Thyroid gland (tissue), 4 donors: ENCODE results near the gene DOCK2.

Source experiments
- POLR2A ChIP-seq, 2 donors: fragments of 450-650 bp; IDR thresholded peaks; one replicate each; pipeline ENCODE4 v1.6.1; 2017; ENCODE audit warnings: antibody characterized with exemption in 2 of 2, mild to moderate bottlenecking in 2 of 2, moderate library complexity in 1 of 2
- TF ChIP-seq, protein P1 (sequence below), 6 experiments: fragments of 200-600 bp in 3 of 6; fragments of 450-650 bp in 3 of 6; sonication (generic) in 3 of 6; IDR thresholded peaks; one replicate each; pipeline ENCODE4 v1.5.1; 2016 to 2019; ENCODE audit warnings: antibody characterized with exemption in 6 of 6, mild to moderate bottlenecking in 2 of 6, inconsistent platforms in 1 of 6, moderate library complexity in 1 of 6

DNA sequence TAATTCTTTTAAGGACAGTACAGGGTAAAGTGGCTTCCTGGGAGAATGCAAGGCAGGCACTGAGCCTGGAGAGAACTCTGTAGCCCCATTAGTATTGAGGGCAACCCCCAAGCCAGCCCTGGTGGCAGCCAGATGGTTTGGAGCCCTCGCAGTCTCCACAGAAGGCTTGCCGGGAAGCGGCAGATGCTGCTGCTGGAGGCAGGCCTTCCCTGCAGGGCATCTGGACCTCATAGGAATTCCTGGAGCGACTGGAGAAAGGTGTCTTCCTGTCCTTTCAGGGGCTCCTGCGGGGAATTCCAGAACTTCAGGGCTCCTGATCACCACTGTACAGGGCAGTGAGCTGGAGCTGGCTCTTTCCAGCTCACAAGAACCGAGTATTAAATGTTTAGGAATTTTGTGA, 175.7 kb downstream of the DOCK2 start:
- TF ChIP-seq, protein P1, sequence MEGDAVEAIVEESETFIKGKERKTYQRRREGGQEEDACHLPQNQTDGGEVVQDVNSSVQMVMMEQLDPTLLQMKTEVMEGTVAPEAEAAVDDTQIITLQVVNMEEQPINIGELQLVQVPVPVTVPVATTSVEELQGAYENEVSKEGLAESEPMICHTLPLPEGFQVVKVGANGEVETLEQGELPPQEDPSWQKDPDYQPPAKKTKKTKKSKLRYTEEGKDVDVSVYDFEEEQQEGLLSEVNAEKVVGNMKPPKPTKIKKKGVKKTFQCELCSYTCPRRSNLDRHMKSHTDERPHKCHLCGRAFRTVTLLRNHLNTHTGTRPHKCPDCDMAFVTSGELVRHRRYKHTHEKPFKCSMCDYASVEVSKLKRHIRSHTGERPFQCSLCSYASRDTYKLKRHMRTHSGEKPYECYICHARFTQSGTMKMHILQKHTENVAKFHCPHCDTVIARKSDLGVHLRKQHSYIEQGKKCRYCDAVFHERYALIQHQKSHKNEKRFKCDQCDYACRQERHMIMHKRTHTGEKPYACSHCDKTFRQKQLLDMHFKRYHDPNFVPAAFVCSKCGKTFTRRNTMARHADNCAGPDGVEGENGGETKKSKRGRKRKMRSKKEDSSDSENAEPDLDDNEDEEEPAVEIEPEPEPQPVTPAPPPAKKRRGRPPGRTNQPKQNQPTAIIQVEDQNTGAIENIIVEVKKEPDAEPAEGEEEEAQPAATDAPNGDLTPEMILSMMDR (IDR thresholded peaks at IDR 0.05) = no peak
- TF ChIP-seq POLR2A (IDR thresholded peaks at IDR 0.05) = no peak
